HG02642 (cell line): ENCODE data around the gene MYD88.
A peak's percentile ranks its signal among the peaks of the same experiment; 100 is the strongest.

Source experiments
- ATAC-seq: cut with Tn5 transposase; IDR thresholded peaks from one replicate; pipeline ENCODE4 v1.9.1; 2021; ENCODE audit warnings: mild to moderate bottlenecking; ENCODE audit not compliant: unreplicated experiment, poor library complexity

Gene MYD88

GRCh38 chr3:38111696-38112377 is 26.6 kb upstream of the MYD88 start:
- no peak for ATAC-seq

DNA sequence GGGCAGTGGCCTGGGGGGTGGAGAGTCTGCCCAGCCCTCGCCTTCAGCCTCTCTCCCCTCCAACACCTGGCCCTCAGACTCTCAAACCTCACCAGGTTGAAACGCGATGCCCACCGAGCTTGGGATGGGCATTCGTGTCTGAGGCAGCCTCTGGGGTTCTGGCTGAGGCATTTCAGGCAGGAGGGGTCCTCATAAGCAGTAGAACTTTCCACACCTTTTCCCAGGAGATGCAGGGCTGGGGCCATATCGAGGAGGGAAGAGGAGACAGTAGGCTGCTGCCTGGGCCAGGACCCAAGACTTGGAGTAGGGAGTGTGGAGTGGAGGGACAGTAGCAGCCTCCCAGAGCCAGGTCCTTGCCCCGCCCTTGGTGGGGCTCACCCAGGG is 26.1 kb upstream of the MYD88 start:
- ATAC-seq, result no peak

DNA sequence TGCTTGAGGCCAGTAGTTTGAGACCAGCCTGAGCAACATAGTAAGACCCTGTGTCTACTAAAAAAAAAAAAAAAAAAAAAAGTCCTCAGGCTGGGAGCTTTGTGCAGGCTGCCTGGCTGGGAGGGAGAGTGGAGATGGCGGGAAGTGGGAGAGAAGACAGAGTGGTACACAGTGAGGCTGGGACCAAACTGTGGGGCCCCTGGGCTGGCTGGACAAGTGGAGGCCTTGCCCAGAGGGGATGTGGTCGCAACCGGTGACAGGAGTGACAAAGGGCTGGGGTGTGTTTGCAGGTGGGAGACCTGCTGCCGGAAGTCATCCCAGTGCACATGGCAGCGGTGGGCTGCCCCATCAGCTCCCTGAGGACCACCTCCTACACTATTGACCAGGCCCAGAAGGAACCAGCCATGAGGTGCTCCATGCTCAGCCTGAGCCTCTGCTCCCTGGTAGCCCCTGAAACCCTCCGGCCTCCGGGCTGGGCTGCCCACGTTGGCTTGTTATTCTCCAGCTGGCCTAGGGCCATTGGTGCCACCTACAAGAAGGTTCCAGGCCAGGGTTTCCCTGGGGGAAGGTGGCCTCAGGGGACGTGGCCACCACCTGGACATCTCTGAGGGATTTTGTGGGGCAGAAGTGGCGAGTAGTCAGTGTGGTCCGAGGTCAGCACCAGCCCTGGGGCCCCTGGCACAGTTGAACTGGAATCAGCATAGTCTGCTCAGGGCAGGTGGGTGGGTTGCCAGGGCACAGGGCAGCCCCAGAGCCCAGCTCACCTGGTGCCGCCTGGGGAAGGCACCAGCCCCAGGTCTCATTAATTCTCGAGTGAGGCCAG is 24.2 kb upstream of the MYD88 start:
- no peak for ATAC-seq

DNA sequence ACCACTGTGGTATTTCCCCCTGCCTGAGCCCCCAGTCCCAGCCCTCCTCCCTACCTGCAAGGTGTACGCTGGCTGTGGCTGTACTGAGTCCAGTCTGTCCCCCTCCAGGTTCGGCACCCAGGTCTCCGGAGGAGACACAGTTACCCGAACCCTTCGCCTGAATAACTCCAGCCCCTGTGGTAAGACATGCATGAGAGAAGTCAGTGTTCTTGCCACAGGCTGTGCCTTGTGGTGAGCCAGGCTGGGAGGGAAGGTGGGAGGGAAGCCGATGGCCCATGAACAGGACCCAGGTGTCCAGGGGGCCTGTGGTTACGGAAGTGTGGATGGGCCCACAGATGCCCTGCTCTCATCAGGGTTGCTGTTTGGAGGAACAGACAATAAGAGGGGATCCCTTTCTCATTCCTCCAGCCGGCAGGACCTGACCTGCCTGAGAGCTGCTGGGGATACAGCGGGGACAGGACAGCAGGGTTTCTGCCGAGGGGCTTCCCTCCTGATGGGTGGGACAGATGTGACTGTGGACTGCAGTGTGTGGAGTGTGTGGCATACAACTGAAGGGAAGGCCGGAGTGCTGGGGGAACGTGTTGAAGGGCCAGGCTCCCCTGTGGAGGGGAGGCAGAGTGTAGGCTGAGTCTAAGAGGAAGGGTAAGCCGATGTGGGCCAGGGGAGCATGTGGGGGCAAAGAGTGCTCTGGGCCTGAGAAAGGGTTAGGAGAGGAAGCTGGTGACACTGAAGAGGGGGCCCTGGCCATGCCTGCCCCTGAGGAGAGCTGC is 23.4 kb upstream of the MYD88 start:
- ATAC-seq, result no peak

DNA sequence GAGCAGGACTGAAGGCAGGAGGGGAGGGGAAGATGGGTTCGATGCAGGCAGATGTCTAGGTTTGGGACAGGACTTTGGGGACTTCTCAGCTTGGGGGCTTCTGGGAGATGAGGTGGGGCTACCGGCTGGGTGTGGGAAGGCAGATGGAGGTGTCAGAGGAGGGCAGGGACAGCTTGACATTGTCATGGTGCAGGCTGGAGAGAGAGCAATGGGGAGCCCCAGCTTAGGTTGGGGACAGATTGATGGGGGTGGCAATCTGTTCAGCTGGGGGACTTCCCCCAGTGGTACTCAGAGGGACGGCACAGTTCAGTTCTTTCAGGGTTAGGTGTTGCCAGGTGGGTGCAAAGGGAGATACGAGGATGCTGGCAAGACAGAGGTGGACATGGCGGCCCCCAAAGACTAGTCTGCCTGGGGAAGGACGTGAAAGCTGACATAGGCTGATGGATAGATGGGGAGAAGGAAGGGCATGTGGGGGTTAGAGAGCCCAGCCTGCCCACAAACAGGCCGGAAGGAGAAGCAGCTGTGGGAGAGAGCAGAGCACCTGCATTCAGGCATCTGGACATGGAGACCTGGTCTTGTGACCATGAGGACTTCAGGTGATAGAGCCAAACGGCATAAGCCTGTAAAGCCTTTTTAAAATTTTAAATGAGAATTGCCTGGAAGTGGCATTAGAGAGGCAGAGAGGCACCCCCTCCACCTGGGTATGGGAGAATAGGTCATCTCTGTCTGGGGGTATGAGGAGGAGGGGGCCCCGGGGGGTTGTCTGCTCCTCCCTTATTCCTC is 22.6 kb upstream of the MYD88 start:
- no peak for ATAC-seq

GRCh38 chr3:38116471-38117162 is 21.8 kb upstream of the MYD88 start:
- no peak for ATAC-seq

DNA sequence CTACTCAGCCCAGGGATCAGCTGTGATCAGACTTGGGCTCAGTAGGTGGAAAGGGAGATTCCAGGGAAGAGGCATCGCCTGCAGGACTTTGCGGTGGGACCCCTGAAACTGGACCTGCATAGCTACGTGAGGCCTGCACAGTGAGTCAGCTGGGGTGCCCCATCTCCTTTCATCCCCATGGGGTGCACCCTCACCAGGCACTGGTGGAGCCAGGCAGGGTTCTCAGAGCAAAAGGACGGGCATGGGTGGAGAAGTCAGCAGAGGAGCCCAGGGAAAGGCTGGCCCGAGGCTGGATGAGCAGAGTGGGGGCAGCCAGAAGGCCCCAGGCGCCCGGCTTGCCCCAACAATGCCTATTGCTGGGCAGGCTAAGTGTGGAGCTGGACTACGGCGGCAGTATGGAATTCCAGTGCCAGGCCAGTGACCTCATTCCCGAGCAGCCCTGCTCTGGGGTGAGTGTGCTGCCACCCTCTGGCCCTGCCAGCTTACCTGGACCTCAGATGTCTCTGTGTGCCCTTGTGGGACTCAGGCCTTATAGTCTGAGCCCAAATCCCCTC is 21.2 kb upstream of the MYD88 start:
- ATAC-seq, result no peak

DNA sequence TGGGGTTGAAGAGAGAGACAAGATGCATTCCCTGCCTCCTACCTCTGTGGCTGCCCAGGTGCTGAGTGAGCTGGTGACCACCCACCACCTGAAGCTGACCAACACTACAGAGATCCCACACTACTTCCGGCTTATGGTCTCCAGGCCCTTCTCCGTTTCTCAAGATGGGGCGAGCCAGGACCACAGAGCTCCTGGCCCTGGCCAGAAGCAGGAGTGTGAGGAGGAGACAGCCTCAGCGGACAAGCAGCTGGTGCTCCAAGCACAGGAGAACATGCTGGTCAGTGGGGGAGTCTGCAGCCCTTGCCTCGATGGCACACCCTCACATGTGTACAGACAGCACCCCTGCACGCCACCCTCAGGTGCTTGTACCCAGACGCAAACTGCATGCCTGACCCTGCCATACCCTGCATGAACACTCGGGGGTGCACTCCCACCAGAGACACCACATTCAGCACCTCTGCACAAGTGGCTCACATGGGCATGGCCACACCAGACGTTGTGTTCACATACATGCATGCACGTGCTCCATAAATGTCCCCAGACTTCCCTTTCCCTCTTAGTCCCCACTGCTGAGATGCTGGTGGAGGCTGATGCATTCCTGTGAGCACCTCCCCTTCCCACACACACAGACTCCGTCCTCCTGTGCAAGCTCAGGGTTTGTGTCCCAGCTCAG is 20.6 kb upstream of the MYD88 start:
- peak; percentile 68 for ATAC-seq

DNA sequence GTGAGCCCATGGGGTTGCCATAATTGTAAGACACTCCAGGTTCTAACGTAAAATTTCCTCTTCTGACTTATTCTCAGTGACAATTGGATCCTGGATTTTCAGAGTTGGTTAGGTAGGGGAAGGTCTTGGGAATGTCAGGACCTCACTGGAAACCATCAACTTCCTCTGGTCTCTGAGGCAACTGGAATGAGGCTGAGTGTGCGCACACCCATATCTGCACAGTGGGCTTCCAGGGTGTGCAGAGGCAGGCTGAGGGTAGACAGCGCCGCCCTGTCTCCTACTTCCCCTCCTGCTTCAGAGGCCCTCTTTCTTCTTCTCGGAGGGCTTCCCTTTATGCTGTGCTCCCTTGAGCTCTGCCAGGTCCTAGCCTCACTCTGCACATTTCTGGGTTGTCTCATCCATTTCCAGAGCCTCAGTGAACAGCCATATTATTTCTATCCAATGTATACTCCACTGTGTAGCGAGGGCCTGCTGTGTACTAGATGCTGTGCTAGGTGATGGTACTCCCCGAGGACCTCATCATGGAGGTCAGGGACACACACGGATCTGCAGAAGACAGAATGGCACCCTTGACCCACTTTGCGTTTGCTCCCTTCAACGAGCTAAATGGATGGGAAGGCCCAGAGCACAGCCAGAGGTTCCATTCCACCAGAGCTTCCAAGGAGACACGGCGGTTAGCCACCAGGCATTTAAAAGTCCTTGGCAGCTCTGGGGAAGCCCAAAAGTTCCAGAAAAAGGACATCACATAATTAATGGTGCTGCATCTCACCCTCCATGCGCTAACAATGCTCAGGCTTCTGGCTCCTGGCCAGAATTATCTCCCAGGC is 19.8 kb upstream of the MYD88 start:
- no peak for ATAC-seq

- no peak for ATAC-seq
These were observed 19.3 kb upstream of the MYD88 start for GRCh38 chr3:38119248-38119544.

DNA sequence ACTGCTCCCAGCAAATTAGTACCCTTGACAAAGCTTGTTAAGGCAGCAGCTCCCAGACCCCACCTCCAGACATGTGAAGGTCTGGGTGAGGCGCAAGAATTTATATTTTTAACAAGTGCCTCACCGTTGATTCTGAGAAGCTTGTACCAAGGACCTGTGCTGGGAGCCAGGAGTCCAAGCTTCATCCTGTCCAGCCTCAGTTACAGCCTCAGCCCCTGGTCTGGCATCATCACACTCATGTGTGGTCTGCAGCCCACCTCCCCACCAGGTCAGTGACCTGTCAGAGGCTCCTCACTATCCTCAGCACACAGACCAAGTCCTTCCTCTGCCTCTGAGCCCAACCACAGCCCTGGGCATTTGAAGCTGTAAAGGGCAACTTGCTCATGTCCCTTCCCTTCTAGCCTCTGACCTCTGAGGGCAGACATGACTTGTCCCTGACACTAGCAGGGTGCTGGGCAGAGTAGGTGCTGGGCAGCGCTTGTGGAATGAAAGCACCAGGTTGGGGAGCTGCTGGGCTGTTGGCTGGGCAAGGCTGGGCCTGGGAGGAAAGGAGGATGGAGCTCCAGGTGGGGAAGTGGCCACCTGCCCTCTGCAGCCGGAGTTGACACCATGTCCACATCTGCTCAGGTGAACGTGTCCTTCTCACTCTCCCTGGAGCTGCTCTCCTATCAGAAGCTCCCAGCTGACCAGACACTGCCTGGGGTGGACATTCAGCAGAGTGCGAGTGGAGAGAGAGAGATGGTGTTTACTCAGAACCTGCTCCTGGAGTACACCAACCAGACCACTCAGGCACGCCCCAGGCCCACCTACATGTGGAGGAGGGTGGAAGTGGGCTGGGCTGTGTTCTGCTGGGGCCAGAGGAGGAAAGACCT is 18.4 kb upstream of the MYD88 start:
- ATAC-seq, result no peak

DNA sequence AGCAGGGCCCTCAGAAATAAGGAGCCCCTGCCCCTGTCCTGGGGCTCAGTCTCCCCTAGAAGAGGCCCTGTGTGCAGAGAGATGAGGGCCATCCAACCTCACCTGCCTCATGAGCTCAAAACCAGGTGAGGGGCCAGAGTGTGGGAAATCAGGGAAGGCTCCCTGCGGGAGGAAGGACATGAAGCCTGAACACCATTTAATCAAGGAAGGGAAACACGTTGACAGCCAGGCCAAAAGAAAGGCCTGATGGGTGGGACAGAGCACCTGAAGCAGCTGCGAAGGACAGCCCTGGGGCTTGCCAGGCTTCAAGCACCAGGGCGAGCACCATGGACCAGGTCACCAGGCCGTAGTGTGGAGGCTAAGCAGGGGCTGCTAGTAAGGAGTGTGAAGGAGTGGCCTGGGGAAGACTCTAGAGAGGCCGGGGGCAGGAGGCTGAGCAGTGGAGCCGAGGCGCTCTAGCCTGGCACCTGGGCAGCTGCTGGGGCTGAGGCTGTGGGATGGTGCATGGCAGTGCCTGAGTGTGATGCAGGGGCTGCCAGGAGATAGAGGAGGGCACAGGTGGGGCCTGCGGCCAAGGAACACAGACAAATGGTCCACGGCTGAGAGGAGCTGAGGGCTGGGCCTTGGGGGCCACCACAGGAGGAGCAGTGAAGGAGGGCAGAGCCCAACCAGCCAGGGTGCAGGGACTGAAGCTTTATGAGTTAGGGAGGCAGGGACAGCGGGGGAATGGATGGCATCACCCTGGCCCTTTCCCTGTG is 17.6 kb upstream of the MYD88 start:
- no peak for ATAC-seq

DNA sequence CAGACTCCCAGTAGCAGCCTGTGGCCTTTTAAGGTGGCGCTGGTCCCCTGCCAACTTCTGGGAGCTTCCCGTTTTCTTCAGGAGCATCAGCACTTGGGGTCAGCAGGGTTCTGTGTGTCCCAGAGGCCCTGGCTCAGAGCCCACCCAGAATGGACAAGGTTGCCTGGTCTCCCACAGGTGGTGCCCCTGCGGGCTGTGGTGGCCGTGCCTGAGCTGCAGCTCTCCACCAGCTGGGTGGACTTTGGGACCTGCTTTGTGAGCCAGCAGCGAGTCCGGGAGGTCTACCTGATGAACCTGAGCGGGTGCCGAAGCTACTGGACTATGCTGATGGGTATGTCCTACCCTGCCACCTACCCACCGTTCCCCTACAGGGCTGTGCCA is 17.0 kb upstream of the MYD88 start:
- ATAC-seq, result no peak

DNA sequence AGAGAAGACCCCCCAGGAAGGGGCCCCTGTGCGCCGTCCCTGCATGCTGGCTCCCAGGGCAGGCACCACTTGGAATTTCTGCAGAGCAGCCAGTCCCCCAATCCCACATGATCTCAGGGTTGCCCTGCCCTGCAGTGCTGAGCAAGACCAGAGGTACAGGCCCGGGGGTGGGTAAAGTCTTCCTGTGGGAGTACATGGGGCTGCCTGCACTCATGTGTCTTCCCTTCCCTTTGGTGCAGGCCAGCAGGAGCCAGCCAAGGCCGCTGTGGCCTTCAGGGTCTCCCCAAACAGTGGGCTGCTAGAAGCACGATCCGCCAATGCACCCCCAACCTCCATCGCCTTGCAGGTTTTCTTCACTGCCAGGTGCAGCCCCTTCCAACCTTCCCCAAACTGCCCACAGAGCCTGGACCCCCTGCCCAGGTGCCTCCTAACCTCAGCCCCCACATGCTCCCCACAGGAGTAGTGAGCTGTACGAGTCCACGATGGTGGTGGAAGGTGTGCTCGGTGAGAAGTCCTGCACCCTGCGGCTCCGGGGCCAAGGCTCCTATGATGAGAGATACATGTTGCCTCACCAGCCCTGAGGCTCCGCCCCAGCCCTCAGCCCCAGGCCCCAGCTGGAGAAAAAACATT is 16.5 kb upstream of the MYD88 start:
- no peak for ATAC-seq

DNA sequence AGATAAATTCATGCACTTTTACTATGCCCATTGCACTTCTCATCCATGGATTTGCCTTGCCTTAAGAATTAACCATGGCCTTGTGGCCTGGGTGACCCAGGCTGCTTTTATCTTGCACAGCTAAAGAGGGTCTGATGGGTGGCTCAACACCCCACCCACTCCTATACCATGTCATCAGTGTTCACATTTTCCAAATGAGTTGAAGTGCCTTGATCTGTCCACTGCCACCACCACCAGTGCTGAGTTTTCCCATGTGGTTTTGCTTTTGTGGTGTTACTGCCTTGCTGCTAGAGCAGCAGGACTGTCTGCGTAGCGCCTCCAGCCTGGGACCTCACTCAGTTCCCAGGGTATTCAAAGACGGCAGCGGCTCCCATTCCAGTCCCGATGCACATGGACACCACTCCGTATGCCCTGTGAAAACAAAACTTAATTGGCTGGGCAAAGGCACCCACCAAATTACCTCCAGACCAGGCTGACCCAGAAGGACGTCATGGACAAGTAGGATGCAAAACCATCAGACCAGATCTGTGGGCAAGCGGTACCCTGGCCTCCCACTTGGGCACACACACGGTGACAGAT is 15.7 kb upstream of the MYD88 start:
- no peak for ATAC-seq
